ENCODE measurements around the gene NPPC. TPM values are rescaled to one million over a fixed set of nuclear protein-coding genes. Genes with fewer than 3 reads are reported as not detected.

The NPPC gene
- total RNA-seq, 1 donor from 2014 or later: 18.5 TPM

DNA sequence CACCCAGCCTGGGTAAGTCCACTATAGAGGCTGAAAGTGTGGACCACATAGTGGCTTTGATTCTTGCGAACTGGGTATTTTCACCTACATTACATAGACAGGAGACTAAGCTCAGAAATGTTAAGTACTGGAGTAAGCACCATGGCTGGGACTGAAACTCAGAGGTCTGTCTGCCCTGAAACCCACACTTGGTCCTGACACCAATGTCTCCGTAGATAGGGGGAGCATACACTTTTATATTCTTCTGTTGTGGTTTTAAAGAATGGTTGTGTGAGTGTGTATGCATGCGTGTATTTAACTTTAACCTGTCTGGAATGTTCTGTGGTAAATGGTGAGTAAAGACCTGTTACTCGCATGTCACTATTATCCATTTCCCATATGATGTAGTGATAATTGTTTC, 10.3 kb upstream of the NPPC start:
- TF ChIP-seq, protein P1, sequence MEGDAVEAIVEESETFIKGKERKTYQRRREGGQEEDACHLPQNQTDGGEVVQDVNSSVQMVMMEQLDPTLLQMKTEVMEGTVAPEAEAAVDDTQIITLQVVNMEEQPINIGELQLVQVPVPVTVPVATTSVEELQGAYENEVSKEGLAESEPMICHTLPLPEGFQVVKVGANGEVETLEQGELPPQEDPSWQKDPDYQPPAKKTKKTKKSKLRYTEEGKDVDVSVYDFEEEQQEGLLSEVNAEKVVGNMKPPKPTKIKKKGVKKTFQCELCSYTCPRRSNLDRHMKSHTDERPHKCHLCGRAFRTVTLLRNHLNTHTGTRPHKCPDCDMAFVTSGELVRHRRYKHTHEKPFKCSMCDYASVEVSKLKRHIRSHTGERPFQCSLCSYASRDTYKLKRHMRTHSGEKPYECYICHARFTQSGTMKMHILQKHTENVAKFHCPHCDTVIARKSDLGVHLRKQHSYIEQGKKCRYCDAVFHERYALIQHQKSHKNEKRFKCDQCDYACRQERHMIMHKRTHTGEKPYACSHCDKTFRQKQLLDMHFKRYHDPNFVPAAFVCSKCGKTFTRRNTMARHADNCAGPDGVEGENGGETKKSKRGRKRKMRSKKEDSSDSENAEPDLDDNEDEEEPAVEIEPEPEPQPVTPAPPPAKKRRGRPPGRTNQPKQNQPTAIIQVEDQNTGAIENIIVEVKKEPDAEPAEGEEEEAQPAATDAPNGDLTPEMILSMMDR (IDR thresholded peaks at IDR 0.05; ENCODE audit: partially characterized antibody, unreplicated experiment): no peak
- peaks cover 10% of the 10 kb centered on the region for H3K27me3 Mint-ChIP-seq (ENCODE audit: unreplicated experiment)
- H3K4me3 Mint-ChIP-seq (ENCODE audit: unreplicated experiment): no peak overlapping the region
- H3K9me3 Mint-ChIP-seq (ENCODE audit: unreplicated experiment): peaks cover 2% of the 10 kb centered on the region
- DNase-seq: no peak
- H3K27ac Mint-ChIP-seq (ENCODE audit: unreplicated experiment): no peak overlapping the region
- peaks cover 20% of the 10 kb centered on the region for H3K4me1 Mint-ChIP-seq (ENCODE audit: low read depth, unreplicated experiment)
- H3K36me3 Mint-ChIP-seq (ENCODE audit: unreplicated experiment): peaks cover 3% of the 10 kb centered on the region

DNA sequence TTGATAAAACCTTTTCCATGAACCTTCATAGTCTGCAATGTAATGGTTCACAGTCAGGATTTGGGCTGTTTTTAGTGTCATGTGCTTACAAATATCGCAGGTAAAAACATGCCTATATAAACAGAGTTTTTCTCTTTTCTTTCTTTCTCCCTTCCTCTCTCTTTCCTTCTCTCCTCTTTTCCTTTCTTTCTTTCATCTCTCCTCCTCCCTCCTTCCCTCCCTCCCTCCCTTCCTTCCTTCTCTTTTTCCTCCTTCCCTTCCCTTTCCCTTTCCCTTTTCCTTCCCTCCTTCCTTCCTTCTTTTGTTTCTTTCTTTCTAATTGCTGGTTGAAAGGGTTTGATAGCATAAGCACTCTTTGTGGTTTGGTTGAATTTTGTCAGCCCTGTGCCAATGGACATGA, 9.6 kb upstream of the NPPC start:
- peak overlapping the region; percentile 41 for H3K27ac Mint-ChIP-seq (ENCODE audit: unreplicated experiment)

DNA sequence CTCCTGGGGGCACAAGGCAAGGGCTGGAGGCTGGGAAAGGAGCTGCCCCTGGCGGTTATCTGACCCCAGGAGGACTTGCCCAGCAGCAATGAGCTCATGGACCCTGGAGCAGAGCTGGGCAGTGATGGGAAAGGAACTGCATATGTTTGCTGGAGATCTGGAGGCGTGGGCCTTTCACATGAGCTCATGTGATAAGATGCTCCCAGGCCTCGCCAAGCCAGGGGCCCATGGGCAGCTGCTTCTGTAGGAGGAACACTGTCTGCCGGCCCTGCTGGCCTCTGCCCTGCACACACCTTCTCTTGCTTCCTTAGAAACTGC, 9.0 kb upstream of the NPPC start:
- H3K36me3 Mint-ChIP-seq (ENCODE audit: unreplicated experiment): no peaks in the 10 kb centered on the region
- H3K4me3 Mint-ChIP-seq (ENCODE audit: unreplicated experiment): no peak overlapping the region
- H3K9me3 Mint-ChIP-seq (ENCODE audit: unreplicated experiment): peaks cover 6% of the 10 kb centered on the region
- peaks cover 30% of the 10 kb centered on the region for H3K4me1 Mint-ChIP-seq (ENCODE audit: low read depth, unreplicated experiment)
- peaks cover 13% of the 10 kb centered on the region for H3K27me3 Mint-ChIP-seq (ENCODE audit: unreplicated experiment)
- H3K27ac Mint-ChIP-seq (ENCODE audit: unreplicated experiment): peak overlapping the region; percentile 41
- TF ChIP-seq, protein P1 (IDR thresholded peaks at IDR 0.05; ENCODE audit: partially characterized antibody, unreplicated experiment): no peak
- no peak for DNase-seq

More for the DNA sequence above, 9.6 kb upstream of the NPPC start:
- no peak overlapping the region for H3K4me3 Mint-ChIP-seq (ENCODE audit: unreplicated experiment)
- H3K9me3 Mint-ChIP-seq (ENCODE audit: unreplicated experiment): peaks cover 3% of the 10 kb centered on the region
- TF ChIP-seq, protein P1 (IDR thresholded peaks at IDR 0.05; ENCODE audit: partially characterized antibody, unreplicated experiment): no peak
- no peaks in the 10 kb centered on the region for H3K36me3 Mint-ChIP-seq (ENCODE audit: unreplicated experiment)
- H3K27me3 Mint-ChIP-seq (ENCODE audit: unreplicated experiment): peaks cover 10% of the 10 kb centered on the region
- no peak for DNase-seq
- H3K4me1 Mint-ChIP-seq (ENCODE audit: low read depth, unreplicated experiment): peaks cover 23% of the 10 kb centered on the region

DNA sequence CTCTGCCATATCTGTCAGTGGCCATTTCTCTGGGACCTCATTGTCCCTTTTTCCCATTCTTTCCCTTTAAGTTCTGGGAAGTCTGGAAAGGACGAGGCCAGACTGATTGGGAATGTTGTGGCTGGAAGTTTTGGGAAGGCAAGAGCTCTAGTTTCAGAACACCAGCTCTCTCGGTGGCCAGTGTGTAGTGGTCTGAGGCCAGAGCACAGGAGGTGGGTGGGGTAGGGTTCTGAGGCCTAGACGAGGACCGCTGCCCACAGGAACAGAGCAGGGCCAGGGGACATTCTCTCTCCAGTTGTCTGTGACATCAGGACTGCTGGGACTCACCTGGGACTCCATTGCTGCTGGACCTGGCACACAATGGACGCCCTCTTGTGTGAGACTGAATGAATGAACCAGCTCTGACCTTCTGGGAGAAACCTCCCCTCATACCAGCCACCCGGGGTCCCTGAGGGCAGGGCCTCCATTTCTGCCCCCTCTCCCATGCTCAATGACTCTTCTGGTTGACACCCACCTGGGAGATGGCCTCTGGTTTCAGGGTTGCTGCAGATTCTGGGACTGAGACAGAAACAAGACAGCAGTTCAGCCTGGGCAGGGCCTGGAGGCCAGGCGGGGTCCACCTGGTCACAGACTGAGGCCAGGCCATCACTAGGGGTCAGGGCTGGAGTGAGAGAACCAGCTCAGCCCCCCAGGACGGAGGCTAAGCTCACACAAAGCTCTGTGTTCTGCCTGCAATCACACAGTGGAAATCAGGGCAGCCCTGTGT, 8.4 kb upstream of the NPPC start:
- no peaks in the 10 kb centered on the region for H3K36me3 Mint-ChIP-seq (ENCODE audit: unreplicated experiment)
- DNase-seq: no peak
- TF ChIP-seq, protein P1 (IDR thresholded peaks at IDR 0.05; ENCODE audit: partially characterized antibody, unreplicated experiment): no peak
- H3K9me3 Mint-ChIP-seq (ENCODE audit: unreplicated experiment): peaks cover 6% of the 10 kb centered on the region
- no peak overlapping the region for H3K4me3 Mint-ChIP-seq (ENCODE audit: unreplicated experiment)
- H3K27ac Mint-ChIP-seq (ENCODE audit: unreplicated experiment): peak overlapping the region; percentile 79
- peaks cover 30% of the 10 kb centered on the region for H3K4me1 Mint-ChIP-seq (ENCODE audit: low read depth, unreplicated experiment)
- peaks cover 13% of the 10 kb centered on the region for H3K27me3 Mint-ChIP-seq (ENCODE audit: unreplicated experiment)

DNA sequence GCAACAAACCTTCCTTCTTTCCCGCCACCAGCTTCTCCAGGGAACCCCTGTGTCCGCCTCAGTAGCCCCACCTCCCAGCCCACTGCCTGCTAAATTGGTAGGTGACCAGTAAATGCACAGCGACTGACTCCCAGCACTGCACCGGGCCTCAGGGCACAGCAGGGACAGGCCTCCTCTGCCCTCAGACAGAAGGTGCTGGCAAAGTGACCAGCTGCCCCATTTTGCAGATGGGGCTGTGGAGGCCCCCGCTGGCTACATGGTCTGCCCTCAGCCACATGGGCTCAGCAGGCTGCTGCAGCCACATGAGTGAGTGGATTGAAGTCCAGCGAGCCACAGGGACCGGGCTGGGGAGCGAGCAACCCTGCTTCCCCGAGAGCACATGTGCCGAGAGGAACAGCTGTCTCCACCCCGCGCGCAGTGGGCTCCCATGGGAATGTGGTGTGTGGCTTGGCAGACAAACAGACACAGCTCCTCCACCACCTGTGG, 7.8 kb upstream of the NPPC start:
- peak overlapping the region; percentile 79 for H3K27ac Mint-ChIP-seq (ENCODE audit: unreplicated experiment)
- TF ChIP-seq, protein P1 (IDR thresholded peaks at IDR 0.05; ENCODE audit: partially characterized antibody, unreplicated experiment): no peak
- peaks cover 34% of the 10 kb centered on the region for H3K4me1 Mint-ChIP-seq (ENCODE audit: low read depth, unreplicated experiment)
- H3K4me3 Mint-ChIP-seq (ENCODE audit: unreplicated experiment): no peak overlapping the region
- H3K27me3 Mint-ChIP-seq (ENCODE audit: unreplicated experiment): peaks cover 14% of the 10 kb centered on the region
- H3K36me3 Mint-ChIP-seq (ENCODE audit: unreplicated experiment): no peaks in the 10 kb centered on the region
- DNase-seq: peak; percentile 69
- peaks cover 9% of the 10 kb centered on the region for H3K9me3 Mint-ChIP-seq (ENCODE audit: unreplicated experiment)

Measured in glutamatergic neuron (in vitro differentiated cells).